Loucy (cell line): ENCODE data around the gene YWHAH.

Experiments used
- EZH2phosphoT487 ChIP-seq: fragments of 200-600 bp; IDR thresholded peaks from 2 replicates; pipeline ENCODE4 v1.6.1; 2018; ENCODE audit warnings: antibody characterized with exemption, mild to moderate bottlenecking, moderate library complexity, borderline replicate concordance
- TF ChIP-seq, protein P1 (sequence below): fragments of 200-600 bp; sonication (generic); conservative IDR thresholded peaks from 2 replicates; pipeline ENCODE4 v1.5.1; 2014; ENCODE audit warnings: mild to moderate bottlenecking, antibody characterized with exemption, low read length

DNA sequence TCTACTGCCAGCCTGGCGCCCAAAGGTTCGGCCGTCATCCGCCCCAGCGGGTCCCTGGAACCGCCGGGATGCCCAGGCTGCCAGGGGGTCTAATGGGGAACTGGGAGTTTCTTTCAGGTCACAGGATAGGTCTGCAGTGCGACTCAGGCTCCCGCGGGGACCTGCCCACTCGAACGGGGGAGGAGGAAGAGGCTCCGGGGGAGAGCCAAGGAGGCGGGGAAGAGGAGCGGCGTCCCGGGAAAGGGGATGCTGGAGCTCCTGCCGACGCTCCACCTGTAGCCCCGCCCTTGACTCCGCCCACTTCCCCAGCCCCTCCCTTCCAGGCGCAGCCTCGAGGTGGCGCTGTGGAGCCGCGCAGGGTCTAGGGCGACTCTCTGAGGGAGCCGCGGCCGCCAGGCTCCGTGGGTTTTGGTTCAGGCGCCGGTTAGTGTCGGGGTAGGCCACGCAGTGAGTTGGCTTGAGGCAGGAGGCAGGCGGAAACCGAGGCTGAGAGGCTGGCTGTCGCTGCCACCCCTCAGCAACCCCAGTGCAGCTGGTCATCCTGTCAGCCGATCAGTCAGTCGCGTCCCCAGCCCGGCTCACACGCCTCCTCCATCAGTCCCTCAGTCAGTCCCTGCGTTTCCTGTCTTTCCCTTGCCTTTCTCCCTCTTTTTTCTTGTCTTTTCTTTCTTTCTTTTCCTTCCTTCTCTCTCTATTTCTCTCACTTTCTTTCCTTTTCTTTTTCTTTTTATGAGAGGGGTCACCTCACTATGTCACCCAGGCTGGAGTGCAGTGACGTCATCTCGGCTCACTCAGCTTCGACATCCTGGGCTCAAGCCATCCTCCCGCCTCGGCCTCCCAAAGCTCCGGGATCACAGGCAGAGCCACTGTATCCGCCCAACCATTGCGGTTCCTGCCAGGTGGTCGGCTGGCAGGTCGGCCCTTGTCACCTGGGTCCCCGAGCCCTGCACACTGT lies 26.4 kb downstream of the YWHAH start:
- TF ChIP-seq, protein P1, sequence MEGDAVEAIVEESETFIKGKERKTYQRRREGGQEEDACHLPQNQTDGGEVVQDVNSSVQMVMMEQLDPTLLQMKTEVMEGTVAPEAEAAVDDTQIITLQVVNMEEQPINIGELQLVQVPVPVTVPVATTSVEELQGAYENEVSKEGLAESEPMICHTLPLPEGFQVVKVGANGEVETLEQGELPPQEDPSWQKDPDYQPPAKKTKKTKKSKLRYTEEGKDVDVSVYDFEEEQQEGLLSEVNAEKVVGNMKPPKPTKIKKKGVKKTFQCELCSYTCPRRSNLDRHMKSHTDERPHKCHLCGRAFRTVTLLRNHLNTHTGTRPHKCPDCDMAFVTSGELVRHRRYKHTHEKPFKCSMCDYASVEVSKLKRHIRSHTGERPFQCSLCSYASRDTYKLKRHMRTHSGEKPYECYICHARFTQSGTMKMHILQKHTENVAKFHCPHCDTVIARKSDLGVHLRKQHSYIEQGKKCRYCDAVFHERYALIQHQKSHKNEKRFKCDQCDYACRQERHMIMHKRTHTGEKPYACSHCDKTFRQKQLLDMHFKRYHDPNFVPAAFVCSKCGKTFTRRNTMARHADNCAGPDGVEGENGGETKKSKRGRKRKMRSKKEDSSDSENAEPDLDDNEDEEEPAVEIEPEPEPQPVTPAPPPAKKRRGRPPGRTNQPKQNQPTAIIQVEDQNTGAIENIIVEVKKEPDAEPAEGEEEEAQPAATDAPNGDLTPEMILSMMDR, result peak; percentile 56
- no peak for TF ChIP-seq EZH2phosphoT487
